GM21723 (cell line): ENCODE measurements around the gene SESTD1.
"Not testable (repeated sequence)": the region's sequence is repeated elsewhere in the genome, so short reads cannot be mapped to it uniquely, and the experiment has no call there.

Source experiments
- ATAC-seq: cut with Tn5 transposase; IDR thresholded peaks from one replicate; pipeline ENCODE4 v1.9.1; 2021; ENCODE audit warnings: mild to moderate bottlenecking, moderate library complexity; ENCODE audit not compliant: unreplicated experiment

Gene SESTD1

DNA sequence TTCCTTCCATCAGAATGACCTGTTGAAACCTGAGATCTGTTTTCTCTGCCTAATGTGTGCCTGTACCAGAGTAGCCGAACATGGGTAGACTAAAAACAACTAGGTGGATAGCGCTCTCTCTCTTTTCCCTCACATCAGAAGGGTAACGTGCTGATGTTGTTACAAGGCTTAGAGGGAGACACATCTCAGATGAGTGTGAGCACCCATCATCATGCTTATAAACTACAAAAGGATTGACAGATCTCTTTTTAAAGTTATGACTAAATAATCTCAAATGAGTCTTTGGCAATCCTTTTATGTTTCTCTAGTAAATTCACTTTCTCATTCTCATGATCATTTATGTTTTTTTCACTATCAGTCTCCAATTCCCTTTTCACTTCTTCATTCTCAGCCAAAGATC, 139.2 kb downstream of the SESTD1 start:
- ATAC-seq: no peak

GRCh38 chr2:179124282-179124681, 140.3 kb downstream of the SESTD1 start:
- ATAC-seq: no peak

DNA sequence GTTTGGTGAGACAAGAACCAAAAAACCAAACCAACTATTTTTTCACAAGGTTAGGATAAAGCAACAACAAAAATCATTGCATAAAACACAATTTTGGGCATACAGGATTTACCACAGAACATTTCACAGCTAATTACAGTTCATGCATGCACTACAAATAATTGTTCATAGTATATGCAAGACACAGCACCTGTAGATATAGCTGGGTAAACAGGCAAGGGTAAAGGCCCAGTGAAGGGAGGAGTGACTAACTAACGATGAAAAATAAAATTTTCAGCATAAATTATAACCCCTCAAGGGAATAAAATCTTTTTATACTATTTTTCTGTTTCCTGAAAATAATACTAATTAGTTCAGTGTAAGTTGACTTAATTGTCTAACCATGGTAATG, 141.4 kb downstream of the SESTD1 start:
- ATAC-seq: no peak

DNA sequence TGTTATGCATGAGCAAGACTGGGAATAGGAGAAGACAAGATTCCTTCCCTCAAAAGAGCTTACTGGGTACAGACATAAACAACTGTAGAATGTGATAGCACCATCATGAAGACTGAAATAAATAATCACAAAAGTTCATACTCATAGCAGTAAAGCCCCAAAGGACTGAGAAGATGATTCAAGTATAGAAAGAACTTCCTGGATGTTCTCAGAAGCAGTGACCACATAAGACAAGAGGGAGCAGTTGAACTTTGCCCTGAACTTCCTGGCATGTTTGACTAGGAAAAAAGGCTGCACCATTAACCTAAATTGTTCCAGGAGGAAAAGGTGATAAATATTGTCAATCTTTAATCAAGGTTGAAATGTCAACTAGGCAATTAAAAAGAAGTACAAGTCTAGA, 156.9 kb downstream of the SESTD1 start:
- no peak for ATAC-seq

- peak; percentile 67 for ATAC-seq
Observed at GRCh38 chr2:179106676-179107428, 157.8 kb downstream of the SESTD1 start.

DNA sequence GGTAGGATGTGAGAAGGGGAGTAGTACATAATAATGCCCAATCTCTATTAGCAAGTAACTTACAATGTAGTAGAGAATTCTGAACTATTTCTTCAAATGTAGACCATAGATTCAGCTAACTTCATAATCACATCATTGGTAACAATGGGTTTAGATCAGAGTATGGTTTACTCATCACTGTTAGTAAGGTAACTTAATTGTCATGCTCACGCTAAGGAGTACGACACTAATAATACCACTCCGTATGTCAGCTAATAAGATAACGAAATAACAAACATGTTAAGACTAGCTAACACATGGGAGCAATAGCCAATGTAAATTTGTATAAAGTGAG, 158.3 kb downstream of the SESTD1 start:
- ATAC-seq: no peak

DNA sequence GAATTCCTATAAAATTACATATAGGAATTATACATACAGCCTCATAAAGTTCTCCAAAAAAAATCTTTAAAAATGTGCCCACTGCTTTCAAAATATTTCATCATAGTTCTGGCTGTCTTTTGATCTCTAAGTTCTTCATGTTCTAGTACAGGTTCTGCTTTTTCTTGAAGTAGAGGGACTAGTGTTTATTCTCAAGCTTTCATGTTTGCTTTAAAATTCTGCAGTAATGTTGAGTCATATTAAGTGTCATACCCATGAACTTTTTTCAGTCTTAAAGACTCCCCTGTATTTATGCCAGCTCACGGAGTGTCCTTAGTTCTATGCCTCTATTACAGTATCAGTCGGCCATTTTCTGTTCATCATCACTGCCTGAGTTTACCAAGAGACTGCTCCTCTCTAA, 159.9 kb downstream of the SESTD1 start:
- no peak for ATAC-seq

DNA sequence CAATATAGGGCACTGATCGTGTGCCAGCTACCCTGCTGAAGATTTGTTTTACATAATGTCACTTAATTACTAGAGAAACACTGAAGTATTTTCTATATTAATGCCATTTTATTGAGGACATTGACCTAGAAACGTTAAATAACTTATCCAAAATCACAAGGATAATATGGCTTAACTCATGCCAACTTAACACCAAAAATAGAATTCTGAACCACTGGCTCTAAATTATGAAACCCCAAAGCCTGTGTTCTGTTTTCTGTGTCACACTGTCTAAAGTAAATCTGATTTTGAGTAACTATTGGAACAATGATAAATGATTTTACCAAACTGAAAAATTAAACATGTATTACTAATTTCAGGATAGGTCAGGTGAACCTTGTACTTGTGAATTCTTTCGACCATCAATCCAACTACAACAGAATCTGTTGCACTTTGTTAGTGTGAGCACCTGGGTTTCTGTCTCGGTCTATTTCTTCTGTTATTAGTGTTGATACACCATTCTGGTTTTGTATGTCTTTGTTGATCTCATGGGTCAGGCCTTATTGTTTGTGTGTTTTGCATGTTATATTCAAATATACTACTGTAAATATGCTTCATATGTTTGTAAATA, 166.4 kb downstream of the SESTD1 start:
- ATAC-seq: no peak

DNA sequence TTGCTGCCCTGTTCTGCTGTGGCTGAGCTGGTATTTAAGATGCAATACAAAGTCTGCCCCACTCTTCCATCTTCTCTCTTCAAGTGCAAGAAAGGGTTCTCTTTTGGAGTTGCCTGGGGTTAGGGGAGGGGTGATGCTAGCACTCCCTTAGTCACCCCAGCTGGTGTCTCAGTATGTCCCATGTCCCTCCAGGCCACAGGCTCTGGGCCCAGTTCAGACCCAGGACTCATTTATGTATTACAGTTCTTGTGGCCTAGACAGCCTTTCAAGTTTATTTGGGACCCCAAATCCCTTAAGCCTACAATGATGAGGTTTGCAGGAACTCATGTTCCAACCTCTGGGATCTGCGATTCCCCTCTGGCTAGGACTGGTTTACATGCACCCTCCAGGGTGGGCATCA, 167.5 kb downstream of the SESTD1 start:
- no peak for ATAC-seq

DNA sequence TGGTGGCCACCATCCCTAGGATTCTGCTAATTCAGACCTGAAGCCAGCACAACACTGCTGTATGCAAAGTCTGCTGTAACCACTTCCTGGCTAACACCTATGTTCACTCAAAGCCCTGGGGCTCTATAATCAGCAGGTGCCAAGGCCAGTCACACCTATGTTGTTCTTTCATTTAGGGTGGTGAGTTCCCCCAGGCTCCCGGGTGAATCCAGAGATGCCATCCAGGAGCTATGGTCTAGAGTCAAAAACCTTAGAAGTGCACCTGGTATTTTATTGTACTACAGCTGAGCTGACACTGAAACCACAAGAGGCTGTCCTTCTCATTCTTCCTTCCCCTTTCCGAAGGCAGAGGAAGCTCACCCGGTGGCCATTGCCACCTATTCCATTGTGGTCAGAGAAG, 168.5 kb downstream of the SESTD1 start:
- ATAC-seq: peak; percentile 99

GRCh38 chr2:179092912-179093311, 171.7 kb downstream of the SESTD1 start:
- not testable (repeated sequence) for ATAC-seq

GRCh38 chr2:179082697-179083096, 181.9 kb downstream of the SESTD1 start:
- no peak for ATAC-seq

GRCh38 chr2:179081954-179082353, 182.7 kb downstream of the SESTD1 start:
- ATAC-seq: no peak

GRCh38 chr2:179072527-179072926, 192.1 kb downstream of the SESTD1 start:
- no peak for ATAC-seq

DNA sequence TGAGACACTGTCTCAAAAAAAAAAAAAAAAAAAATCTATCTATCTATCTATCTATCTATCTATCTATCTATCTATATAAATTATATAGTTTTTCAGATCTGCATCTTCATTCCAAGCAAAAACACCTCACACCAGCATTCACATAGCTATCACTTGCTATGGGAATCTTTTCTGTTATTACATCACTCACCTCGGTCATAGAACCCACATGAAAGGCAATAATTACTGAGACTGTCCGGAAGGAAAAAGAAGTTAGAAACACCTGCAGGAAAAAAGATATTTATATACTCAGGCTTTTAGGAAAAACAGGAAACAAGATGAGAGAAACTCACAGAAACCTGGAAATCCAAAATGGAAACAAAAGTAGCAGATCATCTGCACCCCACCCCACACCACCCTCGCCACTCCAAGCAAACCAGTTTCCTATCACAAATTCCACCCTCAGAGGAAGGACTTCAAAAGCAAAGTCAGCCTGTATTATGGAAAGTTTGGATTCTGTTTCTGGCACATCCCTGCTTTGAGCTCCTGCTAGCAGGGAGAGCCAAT, 192.7 kb downstream of the SESTD1 start:
- no peak for ATAC-seq

DNA sequence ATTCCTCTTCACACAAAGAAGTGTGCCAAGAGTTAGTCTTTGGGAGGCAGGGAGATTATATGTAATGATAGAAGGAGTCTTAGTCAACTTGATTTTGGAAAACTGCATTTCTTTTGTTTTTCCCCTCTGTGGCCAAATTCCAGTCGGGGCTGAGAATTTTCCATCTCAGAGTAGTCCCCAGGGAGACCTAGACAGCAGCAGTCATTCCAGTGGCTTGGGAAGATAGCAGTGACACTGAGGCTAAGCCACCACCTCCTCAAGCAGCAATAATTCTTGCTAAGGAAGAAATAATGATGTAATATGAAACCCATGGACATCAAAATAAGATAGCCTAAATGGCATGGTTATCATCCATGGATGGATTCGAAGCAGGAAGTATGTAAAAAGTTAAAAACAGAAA, 193.7 kb downstream of the SESTD1 start:
- ATAC-seq: no peak

DNA sequence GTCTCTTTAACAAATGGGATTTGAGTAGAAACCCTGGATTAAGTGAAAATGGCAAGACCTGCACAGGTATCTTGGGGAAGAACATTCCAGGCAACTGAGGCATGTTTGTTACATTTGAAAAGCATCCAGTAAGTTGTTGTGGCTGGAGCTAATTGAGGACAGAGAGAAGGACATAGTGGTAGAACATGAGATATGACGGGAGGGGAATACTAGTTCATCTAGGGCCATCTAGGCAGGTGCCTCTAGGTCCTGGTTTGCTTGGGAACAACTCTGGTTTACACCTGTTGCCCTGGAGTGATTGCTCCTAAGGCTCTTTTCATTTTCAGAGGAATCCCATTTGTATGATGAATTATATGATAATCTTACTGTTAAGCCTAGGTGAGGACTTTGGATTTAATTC, 194.9 kb downstream of the SESTD1 start:
- ATAC-seq: no peak

DNA sequence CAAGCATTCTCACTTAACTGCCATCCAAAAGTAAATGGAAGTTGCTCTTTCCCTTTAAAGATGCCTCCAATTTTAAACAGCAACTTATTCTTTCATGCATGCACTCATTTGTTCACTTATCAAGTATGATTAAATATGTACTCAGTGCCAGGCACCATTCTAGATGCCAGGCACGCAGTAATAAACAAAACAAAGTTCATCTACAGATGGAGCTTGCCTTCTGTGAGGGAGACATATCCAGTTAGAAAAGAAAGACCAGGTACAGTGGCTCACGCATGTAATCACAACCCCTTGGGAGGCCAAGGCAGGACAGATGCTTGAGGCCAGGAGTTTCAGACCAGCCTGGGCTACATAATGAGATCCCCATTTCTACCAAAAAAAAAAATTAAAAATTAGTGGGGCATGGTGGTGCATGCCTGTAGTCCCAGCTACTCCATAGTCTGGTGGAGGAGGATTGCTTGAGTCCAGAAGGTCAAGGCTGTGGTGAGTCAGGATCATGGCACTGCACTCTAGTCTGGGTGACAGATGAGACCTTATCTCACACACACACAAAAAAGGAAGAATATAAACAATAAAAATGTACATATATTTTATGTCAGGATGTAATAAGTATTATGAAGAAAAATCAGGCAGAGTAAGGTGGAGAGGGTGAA, 195.5 kb downstream of the SESTD1 start:
- ATAC-seq: no peak

DNA sequence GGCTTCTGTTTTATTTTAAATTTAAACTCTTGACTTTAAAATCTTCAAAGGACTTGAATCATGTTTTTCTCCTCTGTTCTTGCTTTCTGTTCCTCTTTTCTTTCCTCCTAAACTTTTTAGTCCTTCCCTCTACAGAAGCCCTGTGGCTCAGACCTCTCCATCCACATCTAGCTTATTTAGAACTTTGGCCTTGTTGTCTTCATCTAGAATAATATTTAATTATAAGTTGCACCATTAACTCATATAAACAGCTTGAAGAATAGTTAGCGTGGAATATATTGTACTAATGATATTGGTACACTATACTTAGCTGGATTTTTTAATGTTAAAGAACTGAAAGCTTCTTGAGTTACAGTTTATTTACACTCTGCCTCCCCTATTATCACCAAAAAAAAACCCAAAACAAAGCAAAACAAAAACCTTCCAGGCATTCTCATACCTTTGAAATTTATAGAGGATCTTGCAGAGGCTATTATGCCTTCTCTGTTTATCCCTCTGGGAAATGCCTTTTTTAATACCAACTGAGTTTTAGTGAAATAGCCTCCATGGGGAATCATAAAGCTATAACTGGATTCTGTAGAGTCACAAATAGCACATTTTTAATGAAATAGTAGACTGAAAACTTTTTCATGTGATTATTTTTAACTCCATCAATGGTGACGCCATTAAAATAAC, 205.5 kb downstream of the SESTD1 start:
- peak; percentile 96 for ATAC-seq

GRCh38 chr2:179057737-179058136, 206.9 kb downstream of the SESTD1 start:
- no peak for ATAC-seq

GRCh38 chr2:179053568-179053967, 211.1 kb downstream of the SESTD1 start:
- ATAC-seq: not testable (repeated sequence)
